ENCODE results near the gene SERTAD3. TPM values are rescaled to one million over a fixed set of nuclear protein-coding genes. Genes with fewer than 3 reads are reported as not detected.

Gene SERTAD3
- total and polyA plus RNA-seq, 10 of the 15 experiments (the other 5 are each of a cell fraction or from before 2014, with no cell fraction given) = 4.2 to 22.4 (median 13.7) TPM

GRCh38 chr19:40410030-40410389, 34.1 kb downstream of the SERTAD3 start:
- H3K9ac ChIP-seq (ENCODE audit: control insufficient read depth, insufficient read depth, low read length) = 0 out of 2 replicates have a peak overlapping the region, but pooled peaks have one; percentile 7
- no peaks in the 10 kb centered on the region for H3K79me2 ChIP-seq (ENCODE audit: control insufficient read depth, insufficient read depth, low read length)
- intact Hi-C loops (cut with micrococcal nuclease; ENCODE audit: unreplicated experiment) = no loop called here
- no peak for TF ChIP-seq CTCF (IDR thresholded peaks at IDR 0.05 in 2 of 3, conservative IDR thresholded peaks at IDR 0.05 in 1 of 3; ENCODE audit: control insufficient read depth in 2 of 3, extremely low read depth in 1 of 3, insufficient read depth in 1 of 3, low read depth in 3 of 3, low read length in 3 of 3)
- TF ChIP-seq SRF (IDR thresholded peaks at IDR 0.05; ENCODE audit: low read depth in 2 of 2, low read length in 2 of 2) = no peak
- TF ChIP-seq, protein P1, sequence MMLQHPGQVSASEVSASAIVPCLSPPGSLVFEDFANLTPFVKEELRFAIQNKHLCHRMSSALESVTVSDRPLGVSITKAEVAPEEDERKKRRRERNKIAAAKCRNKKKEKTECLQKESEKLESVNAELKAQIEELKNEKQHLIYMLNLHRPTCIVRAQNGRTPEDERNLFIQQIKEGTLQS (IDR thresholded peaks at IDR 0.05; ENCODE audit: borderline replicate concordance, extremely low read depth, low read depth, low read length) = no peak
- peak; percentile 21; the same call in 1 of the 2 replicates for TF ChIP-seq NR2F1 (conservative IDR thresholded peaks at IDR 0.05)
- no peak for TF ChIP-seq CBX5 (IDR thresholded peaks at IDR 0.05; ENCODE audit: low read depth)
- no peak for TF ChIP-seq IKZF2 (IDR thresholded peaks at IDR 0.05)
- TF ChIP-seq BCL11A (IDR thresholded peaks at IDR 0.05; ENCODE audit: low read depth, low read length) = no peak
- TF ChIP-seq, protein P2, sequence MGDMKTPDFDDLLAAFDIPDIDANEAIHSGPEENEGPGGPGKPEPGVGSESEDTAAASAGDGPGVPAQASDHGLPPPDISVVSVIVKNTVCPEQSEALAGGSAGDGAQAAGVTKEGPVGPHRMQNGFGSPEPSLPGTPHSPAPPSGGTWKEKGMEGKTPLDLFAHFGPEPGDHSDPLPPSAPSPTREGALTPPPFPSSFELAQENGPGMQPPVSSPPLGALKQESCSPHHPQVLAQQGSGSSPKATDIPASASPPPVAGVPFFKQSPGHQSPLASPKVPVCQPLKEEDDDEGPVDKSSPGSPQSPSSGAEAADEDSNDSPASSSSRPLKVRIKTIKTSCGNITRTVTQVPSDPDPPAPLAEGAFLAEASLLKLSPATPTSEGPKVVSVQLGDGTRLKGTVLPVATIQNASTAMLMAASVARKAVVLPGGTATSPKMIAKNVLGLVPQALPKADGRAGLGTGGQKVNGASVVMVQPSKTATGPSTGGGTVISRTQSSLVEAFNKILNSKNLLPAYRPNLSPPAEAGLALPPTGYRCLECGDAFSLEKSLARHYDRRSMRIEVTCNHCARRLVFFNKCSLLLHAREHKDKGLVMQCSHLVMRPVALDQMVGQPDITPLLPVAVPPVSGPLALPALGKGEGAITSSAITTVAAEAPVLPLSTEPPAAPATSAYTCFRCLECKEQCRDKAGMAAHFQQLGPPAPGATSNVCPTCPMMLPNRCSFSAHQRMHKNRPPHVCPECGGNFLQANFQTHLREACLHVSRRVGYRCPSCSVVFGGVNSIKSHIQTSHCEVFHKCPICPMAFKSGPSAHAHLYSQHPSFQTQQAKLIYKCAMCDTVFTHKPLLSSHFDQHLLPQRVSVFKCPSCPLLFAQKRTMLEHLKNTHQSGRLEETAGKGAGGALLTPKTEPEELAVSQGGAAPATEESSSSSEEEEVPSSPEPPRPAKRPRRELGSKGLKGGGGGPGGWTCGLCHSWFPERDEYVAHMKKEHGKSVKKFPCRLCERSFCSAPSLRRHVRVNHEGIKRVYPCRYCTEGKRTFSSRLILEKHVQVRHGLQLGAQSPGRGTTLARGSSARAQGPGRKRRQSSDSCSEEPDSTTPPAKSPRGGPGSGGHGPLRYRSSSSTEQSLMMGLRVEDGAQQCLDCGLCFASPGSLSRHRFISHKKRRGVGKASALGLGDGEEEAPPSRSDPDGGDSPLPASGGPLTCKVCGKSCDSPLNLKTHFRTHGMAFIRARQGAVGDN (IDR thresholded peaks at IDR 0.05) = 0 out of 2 replicates have a peak, but pooled peaks have one; percentile 29
- TF ChIP-seq CHD4 (IDR thresholded peaks at IDR 0.05) = no peak
- TF ChIP-seq ASH2L (IDR thresholded peaks at IDR 0.05; ENCODE audit: borderline replicate concordance, low read depth) = no peak
- no peak for TF ChIP-seq YY1 (IDR thresholded peaks at IDR 0.05; ENCODE audit: low read depth, low read length)
- no peak for TF ChIP-seq PAX5 (IDR thresholded peaks at IDR 0.05; ENCODE audit: borderline replicate concordance, low read depth, low read length)
- RAD21 ChIA-PET (ENCODE audit: unreplicated experiment) = interaction anchor here (3.2 kb wide), 1 partner anchor 11 kb away, joined by 12 read pairs; no protein-coding TSS in a partner anchor
- SMC1A ChIA-PET (ENCODE audit: uncharacterized antibody, unreplicated experiment) = interaction anchor here (0.6 to 1.1 kb wide), 3 partner anchors 10 to 888 kb away, joined by 3 read pairs; no protein-coding TSS in a partner anchor
- CTCF ChIA-PET = interaction anchor here (1.2 to 4.5 kb wide), 2 partner anchors 10 to 105 kb away, joined by 5 to 43 read pairs; no protein-coding TSS in a partner anchor
- H3K4me2 ChIP-seq (ENCODE audit: control insufficient read depth, insufficient read depth) = peak overlapping the region; percentile 64
- H3K4me1 ChIP-seq (ENCODE audit: control insufficient read depth, insufficient read depth, low read length) = peaks cover 34% of the 10 kb centered on the region
- POLR2A ChIA-PET = interaction anchor here (0.6 to 2.6 kb wide), 3 partner anchors 11 to 124 kb away, joined by 6 to 8 read pairs (median 6); no protein-coding TSS in a partner anchor
- WGBS (ENCODE audit: insufficient coverage, insufficient replicate concordance, low lambda C conversion rate, missing lambda C conversion rate) = 40% methylated on average over 9 of the region's 9 CpGs
- no peak overlapping the region for H3K4me3 ChIP-seq
- no peak for DNase-seq (ENCODE audit: low read depth, low spot score)
- H3K9me3 ChIP-seq (replicated peaks; ENCODE audit: control insufficient read depth, insufficient read depth, low read length) = no peaks in the 10 kb centered on the region
- BruUV-seq (replicated peaks) = no TSS peak
- FAIRE-seq = peak; percentile 92
- H3K36me3 ChIP-seq (ENCODE audit: control insufficient read depth in 2 of 2, insufficient read depth in 2 of 2, low read length in 1 of 2) = no peaks in the 10 kb centered on the region
- H3K27ac ChIP-seq (ENCODE audit: control insufficient read depth, insufficient read depth) = peak overlapping the region; percentile 78
- ATAC-seq = peak; percentile 69
- H2AFZ ChIP-seq (ENCODE audit: control insufficient read depth, low read depth, low read length) = peak overlapping the region; percentile 94
- H3K27me3 ChIP-seq (replicated peaks in 1 of 2; ENCODE audit: control insufficient read depth in 2 of 2, insufficient read depth in 2 of 2, low read length in 1 of 2) = no peaks in the 10 kb centered on the region
- in situ Hi-C loops (cut with MboI) = no loop called here
- H4K20me1 ChIP-seq (ENCODE audit: control insufficient read depth, insufficient read depth) = no peaks in the 10 kb centered on the region

Measured in GM12878 (cell line).